GM21381 (cell line): Measurements from ENCODE around the gene UBAP1L.
A peak's percentile ranks its signal among the peaks of the same experiment; 100 is the strongest.
"Not testable (repeated sequence)": the region's sequence is repeated elsewhere in the genome, so short reads cannot be mapped to it uniquely, and the experiment has no call there.

ENCODE experiments used
- ATAC-seq: cut with Tn5 transposase; IDR thresholded peaks from one replicate; pipeline ENCODE4 v1.9.1; 2021; ENCODE audit warnings: mild to moderate bottlenecking, moderate library complexity; ENCODE audit not compliant: unreplicated experiment

Gene UBAP1L

DNA sequence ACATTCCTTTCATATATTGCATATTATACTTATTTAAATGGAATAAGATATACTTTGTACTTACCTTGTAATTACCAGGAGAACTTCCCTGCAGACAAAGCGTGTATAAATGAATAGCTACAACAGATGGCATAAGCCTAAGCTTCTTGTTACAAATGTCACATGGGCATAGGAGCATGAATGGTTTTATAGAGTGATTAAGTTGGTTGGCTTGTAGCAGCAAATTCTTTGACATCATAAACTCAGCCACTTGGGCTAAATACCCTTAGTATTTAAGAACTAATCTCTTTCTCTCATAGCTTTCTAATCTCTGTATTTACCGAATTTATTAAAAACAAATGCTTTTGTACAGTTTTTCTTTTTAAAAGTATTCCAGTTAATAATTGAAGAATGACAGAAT, at the start of gene UBAP1L:
Gene UBAP1L, minus strand, starts transcription at position 115 of the 400 bp plus-strand sequence. CDS start 8,985 bp downstream, outside the sequence.
- ATAC-seq, result no peak

DNA sequence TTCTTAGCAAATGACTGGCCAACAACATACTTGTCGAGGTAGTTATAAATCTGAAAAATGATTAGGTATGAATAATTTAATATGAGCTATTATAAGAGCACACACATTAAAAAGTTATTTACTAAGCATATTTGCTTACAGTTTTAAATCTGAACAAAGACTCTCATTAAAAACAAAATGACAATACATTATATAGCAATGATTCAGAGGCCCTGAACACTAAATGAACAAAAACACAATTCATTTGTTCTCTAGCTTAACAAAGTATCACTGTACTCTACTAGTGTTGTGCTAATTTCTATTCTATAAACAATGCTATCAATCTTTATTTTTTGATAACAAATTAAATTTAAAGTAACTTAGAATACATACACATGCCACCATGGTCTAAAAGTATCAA, 49.1 kb upstream of the UBAP1L start:
- no peak for ATAC-seq

DNA sequence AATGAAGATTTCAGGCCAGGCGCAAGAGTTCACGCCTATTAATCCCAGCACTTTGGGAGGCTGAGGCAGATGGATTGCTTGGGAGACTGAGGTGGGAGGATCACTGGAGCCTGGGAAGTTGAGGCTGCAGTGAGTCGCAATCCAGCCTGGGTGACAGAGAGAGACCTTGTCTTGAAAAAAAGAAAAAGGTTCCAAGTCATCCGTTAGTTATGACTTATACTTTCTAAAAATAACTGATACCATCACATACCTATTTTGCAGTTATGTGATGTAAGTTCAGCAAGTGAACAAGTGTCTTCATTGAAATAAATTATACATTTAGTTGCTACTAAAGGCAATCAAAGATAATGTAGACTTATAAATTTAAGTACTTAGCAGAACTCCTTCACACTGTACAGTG, 48.0 kb upstream of the UBAP1L start:
- no peak for ATAC-seq

GRCh38 chr15:65156692-65157091, 41.7 kb upstream of the UBAP1L start:
- ATAC-seq, result no peak

DNA sequence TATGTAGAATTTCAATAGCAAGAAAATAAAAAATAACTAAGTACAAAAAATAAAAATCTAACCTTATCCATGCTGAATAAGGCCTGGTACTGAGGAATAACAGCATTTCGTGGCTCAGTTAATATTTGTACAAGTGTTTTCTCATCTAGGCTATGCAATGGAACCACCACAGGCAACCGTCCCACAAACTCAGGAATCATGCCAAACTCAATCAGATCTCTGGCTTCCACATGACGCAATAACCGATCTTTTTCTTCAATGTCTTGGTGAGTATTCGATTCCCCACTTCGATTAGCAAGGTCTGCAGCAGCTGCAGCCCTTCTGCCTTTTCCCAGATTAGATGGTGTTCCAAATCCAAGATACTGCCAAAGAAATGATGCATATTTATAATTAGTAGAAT, 39.7 kb upstream of the UBAP1L start:
- no peak for ATAC-seq

DNA sequence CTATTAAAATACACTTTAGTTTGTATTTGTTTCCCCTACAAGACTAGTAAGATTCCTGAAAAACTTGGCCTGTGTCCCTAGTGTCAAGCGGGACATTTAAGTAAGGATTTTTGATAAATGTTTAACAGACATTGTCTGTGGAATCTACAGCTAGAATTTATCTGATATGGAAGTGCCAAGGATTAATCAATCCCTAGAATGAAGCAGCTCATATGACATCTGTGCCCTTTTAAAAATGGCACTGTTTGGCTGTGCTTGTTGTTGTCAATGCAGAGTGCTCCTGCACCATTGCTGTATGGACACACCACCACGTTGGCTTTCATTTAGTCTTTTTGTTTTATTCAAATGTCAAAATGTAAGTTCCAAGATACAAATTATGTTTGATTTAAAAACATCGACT, 32.9 kb upstream of the UBAP1L start:
- no peak for ATAC-seq

- no peak for ATAC-seq
Observed at GRCh38 chr15:65146438-65146837, 31.4 kb upstream of the UBAP1L start.

DNA sequence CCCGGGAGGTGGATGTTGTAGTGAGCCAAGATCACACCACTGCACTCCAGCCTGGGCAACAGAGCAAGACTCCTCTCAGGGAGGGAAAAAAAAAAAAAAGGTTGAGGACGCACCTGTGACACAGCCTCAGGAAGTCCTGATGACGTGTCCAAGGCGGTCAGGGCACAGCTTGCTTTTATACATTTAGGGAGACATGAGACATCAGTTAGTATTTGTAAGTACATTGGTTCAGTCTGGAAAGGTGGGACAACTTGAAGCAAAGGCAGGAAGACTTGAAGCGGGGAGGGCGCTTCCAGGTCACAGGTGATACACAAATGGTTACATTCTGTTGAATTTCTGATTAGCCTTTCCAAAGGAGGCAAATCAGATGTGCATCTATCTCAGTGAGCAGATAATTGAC, 23.6 kb upstream of the UBAP1L start:
- not testable (repeated sequence) for ATAC-seq

DNA sequence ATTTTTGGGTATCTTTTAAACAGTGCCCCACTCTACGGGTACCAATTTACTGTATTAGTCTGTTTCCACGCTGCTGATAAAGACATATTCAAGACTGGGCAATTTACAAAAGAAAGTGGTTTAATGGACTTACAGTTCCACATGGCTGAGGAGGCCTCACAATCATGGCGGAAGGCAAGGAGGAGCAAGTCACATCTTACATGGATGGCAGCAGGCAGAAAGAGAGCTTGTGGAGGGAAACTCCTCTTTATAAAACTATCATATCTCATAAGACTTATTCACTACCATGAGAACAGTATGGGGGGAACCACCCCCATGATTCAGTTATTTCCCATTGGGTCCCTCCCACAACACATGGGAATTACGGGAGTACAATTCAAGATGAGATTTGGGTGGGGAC, 22.9 kb upstream of the UBAP1L start:
- ATAC-seq, result not testable (repeated sequence)

DNA sequence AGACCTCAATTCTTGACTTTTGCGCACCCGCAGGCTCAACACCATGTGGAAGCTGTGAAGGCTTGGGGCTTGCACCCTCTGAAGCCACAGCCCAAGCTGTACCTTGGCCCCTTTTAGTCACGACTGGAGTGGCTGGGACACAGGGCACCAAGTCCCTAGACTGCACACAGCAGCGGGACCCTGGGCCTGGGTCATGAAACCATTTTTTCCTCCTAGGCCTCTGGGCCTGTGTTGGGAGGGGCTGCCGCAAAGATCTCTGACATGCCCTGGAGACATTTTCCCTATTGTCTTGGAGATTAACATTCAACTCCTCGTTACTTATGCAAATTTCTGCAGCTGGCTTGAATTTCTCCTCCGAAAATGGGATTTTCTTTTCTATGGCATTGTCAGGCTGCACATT, 22.1 kb upstream of the UBAP1L start:
- not testable (repeated sequence) for ATAC-seq

- no peak for ATAC-seq
Observed at GRCh38 chr15:65134538-65134937, 19.5 kb upstream of the UBAP1L start.

DNA sequence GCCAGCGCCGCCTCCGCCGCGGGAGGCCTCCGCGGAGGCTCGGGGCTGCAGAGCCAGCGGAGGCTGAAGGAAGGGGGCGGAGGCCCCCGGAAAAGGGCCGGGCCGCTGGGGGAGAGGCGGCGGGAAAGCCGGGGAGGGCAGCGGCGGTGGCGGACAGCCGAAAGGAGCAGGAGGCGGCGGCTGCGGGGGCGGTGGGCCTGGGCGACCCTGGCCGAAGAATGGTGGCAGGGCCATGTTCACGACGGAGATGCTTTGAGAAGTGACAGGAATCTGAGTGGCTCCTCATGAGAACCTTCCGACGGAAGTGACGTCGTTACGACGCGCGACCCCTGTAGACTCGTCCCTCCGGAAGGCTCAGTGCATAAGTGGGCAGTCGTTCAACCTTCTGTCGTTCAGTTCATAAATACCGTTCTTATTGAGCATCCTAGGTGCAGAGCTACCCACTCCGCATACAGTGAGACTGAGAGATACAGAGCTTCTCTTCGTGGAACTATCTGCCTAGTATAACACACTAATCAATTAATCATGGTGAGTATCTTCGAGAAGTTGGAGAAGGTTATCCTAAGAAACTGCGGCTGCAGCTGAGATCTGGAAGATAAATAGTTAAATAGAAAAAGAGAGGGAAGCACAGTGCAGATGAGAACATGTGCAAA, 18.7 kb upstream of the UBAP1L start, which contains the start of gene PDCD7:
Gene PDCD7, minus strand, starts transcription at position 261 of the 653 bp plus-strand sequence. Its CDS starts 27 bp downstream, at position 234.
- peak; percentile 84 for ATAC-seq

- ATAC-seq, result peak; percentile 36
Observed at GRCh38 chr15:65132878-65133547, 18.0 kb upstream of the UBAP1L start.

DNA sequence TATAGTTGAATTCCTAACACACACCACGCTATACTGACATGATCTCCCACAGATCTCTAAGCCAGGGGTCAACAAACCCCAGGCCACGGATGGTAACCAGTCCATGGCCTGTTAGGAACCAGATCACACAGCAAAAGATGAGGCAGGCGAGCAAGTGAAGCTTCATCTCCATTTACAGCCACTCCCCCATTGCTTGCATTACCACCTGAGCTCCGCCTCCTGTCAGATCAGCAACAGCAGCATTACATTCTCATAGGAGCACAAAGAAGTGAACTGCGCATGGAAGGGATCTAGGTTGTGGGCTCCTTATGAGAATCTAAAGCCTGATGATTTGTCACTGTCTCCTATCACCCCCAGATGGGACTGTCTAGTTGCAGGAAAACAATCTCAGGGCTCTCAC, 15.9 kb upstream of the UBAP1L start:
- ATAC-seq, result no peak

GRCh38 chr15:65115542-65115941, 542 bp upstream of the UBAP1L start:
- ATAC-seq, result no peak

DNA sequence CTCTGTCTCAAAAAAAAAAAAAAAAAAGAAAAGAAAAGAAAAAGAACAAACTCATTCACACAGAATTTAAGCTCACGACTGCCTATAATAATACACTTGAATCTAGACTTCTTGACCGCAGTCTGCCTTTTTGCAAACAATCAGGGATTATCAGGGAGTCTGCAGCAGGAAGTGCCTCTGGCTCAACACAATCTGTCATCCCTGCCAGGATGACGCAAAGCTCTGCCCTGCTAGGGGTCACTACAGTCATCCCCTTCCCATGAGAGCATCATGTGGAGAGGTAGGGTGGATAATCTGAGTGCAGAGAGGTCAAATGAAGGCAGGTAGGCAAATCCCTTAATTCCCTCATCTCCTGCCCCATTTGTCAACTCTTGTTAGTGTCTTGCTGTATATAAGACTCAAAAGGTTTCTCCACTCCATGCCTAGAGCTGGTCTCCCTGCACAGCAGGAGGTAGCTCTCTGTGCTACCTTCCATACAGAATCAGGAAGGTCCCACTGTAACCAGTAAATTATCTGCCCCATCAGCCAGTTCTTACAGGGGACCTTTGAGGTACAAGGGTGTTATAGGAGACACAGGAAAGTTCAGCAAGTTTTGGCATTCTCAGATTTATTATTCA, 4.2 kb downstream of the UBAP1L start:
- ATAC-seq, result no peak

DNA sequence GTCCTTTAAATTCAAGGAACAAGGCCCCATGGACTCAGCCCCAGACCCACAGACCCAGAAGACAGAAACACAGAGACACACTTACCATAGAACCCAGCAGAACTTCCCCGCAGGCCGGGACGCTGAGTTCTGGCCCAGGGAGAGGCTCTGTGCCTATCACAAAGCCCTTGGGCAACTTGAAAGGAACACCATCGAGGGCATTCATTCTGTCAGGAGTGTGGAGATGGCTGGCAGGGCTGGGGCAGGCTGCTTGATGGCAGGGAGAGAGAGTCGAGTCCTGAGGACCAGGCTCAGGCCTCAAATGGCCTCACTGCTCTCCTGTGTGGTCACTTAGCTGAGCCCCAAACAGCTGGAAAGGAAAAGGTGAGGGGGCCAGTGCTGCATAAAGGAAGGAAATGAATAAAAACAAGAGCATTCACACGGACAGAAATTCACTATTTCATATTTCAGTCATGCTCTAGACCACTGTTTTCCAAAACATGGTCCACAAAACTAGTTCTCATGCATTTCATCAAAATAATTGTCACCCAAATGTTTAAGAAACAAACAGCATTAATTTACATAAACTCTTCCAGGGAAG, 8.9 kb downstream of the UBAP1L start:
- ATAC-seq, result no peak

GRCh38 chr15:65105038-65105437, 10.0 kb downstream of the UBAP1L start:
- no peak for ATAC-seq

GRCh38 chr15:65102912-65103311, 12.1 kb downstream of the UBAP1L start:
- no peak for ATAC-seq

DNA sequence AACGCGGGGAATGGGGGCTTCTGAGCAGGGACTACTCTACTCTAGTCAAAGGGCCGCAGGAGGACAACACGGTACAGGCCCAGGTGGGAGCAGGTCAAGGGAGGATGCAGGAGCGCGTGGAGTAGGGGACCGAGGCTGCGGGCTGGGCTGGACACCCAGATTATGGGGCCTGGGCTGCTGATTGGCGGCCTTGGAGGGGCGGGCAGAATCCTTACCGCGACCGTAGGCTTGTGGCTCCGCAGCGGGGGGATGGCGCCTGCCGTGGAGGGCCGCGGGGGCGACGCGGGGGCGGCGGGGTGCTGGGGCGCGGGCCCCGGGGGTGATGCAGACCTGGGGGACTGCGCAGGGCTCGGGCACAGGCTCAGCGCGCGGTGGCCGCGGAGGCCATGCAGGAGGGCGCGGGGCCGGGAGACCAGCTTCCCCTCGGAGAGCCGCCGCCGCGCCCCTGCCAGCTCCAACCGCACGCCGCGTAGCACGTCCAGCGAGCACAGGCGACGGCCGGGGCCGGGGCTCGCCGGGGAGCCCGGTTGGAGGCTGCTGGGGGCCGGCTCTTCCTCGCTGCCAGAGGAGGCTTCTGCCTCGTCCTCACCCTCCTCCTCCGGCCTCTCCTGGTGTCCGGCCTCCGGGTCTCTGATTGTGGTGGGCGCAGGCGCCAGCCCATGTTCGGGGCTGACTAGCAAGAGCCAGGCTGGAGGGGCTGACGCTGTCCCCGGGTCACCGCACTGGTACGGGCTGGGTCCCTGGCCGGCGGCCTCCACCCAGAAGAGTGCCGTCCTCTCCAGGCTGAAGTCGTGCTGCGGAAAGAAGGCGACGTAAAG, 12.9 kb downstream of the UBAP1L start:
- no peak for ATAC-seq

- ATAC-seq, result no peak
Observed at GRCh38 chr15:65101411-65101890, 13.5 kb downstream of the UBAP1L start.
